ENCODE data around the gene INPP5K.

- TF ChIP-seq, protein P1, sequence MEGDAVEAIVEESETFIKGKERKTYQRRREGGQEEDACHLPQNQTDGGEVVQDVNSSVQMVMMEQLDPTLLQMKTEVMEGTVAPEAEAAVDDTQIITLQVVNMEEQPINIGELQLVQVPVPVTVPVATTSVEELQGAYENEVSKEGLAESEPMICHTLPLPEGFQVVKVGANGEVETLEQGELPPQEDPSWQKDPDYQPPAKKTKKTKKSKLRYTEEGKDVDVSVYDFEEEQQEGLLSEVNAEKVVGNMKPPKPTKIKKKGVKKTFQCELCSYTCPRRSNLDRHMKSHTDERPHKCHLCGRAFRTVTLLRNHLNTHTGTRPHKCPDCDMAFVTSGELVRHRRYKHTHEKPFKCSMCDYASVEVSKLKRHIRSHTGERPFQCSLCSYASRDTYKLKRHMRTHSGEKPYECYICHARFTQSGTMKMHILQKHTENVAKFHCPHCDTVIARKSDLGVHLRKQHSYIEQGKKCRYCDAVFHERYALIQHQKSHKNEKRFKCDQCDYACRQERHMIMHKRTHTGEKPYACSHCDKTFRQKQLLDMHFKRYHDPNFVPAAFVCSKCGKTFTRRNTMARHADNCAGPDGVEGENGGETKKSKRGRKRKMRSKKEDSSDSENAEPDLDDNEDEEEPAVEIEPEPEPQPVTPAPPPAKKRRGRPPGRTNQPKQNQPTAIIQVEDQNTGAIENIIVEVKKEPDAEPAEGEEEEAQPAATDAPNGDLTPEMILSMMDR (IDR thresholded peaks at IDR 0.05), result no peak
- TF ChIP-seq EP300 (IDR thresholded peaks at IDR 0.05), result no peak
Measured at GRCh38 chr17:1533661-1534325, 17.4 kb upstream of the INPP5K start.
